HTERT RPE-1 (cell line): ENCODE measurements around the gene SRGN.

Experiments
- in situ Hi-C: fragments of 300-500 bp; cut with MboI; formaldehyde crosslinking; loops from 4 replicates; pipeline ENCODE4 v1.14.3; 2020; ENCODE audit warnings: low sequenced_read_pairs

SRGN gene

GRCh38 chr10:69089638-69090599, 2.0 kb downstream of the SRGN start:
- in situ Hi-C loops = no loop called here

DNA sequence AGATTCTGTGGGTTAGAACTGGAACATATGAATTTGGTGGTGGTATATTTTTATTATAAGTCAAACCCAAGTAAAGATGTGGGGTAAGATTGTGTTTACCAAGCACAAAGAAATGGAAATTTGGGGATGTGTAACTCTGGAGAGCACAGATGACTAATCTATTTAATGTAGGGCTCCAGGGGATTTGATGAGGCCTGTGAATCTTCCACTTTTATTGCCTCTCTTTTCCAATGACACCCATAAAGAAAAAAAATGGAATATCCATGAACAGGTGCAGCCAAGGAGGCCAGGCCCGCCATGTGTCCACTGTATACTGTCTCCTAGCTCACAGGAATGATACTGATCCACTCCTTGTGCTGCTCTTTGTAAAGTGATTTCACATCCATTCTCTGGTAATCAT, 2.8 kb downstream of the SRGN start:
- in situ Hi-C loops = no loop called here

GRCh38 chr10:69091143-69091651, 3.3 kb downstream of the SRGN start:
- in situ Hi-C loops = no loop called here

GRCh38 chr10:69092959-69093850, 5.3 kb downstream of the SRGN start:
- in situ Hi-C loops = no loop called here

DNA sequence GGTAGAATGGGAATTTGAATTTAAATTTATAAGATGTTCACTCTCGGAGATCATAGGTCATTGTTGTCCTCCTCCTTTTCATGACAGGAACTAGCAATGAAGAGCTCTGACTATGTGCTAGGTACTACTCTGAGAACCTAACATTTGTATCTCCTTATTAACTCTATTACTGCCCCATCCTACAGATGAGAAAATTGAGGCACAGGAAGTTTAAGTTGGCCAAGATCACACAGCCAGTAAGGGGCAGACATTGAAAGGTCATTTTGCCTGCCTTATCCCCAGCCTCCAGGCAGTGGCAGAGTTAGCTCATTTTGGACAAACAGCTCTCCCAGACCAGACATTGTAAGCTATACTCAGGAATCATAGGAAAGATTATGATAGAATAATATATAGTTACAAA, 6.0 kb downstream of the SRGN start:
- in situ Hi-C loops = no loop called here

DNA sequence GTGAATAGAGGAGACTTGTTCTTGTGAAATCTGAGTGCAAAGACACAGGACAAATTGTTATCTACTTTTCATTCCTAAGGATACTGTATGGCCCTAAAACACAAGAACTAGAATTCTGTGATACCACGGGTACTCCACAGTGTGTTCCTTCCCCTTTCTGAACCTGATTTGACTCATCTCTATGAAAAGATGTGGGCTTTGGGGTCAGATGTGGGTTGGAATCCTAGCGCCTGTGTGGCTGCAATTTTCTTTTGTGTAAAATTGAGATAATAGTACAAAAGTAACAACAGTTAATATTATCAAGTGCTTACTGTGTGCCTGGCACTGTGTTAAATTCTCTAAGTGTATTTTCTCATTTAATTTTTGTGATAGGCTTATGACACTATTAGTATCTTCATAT, 8.1 kb downstream of the SRGN start:
- in situ Hi-C loops = no loop called here

DNA sequence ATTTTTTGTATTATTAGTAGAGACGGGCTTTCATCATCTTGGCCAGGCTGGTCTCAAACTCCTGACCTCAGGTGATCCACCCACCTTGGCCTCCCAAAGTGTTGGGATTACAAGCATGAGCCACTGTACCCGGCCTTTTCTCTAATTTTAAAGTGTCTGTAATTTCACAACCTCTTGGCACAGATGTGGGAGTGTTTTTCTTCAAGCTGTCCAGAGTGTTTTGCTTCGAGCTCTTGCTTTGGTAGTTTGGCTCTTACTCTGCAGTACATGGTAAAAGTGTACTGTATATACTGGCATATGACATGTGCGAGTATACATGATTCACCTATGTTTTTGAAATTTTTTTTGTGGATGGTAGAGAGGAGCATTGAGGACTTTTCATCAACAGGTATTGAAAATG, 9.8 kb downstream of the SRGN start:
- in situ Hi-C loops = no loop called here

GRCh38 chr10:69100136-69100872, 12.4 kb downstream of the SRGN start:
- in situ Hi-C loops = no loop called here

DNA sequence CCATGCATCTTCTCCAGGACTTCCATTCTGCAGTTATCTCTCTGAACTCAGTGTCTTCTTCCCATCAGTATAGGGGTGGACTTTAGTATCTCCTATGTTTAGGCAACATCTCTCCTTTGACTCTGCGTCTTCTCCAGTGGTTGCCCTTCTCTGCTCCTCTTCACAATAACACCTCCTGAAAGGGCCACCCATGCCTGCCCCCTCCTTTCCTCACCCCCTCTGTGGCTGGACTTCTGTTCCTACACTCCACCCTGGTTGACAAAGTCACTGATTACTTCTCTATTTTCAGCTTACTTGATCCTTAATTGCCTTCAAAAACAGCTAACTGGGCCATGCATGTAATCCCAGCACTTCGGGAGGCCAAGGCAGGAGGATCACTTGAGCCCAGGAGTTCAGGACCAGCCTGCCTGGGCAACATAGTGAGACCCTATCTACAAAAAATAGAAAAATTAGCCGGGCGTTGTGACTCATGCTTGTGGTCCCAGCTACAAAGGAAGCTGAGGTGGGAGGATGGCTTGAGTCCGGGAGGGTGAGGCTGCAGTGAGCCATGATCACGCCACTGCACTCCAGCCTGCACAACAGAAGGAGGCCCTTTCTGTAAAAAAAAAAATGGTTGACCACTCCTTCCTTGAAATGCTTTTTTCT, 13.7 kb downstream of the SRGN start:
- in situ Hi-C loops = no loop called here

GRCh38 chr10:69102440-69102839, 14.5 kb downstream of the SRGN start:
- in situ Hi-C loops = no loop called here

DNA sequence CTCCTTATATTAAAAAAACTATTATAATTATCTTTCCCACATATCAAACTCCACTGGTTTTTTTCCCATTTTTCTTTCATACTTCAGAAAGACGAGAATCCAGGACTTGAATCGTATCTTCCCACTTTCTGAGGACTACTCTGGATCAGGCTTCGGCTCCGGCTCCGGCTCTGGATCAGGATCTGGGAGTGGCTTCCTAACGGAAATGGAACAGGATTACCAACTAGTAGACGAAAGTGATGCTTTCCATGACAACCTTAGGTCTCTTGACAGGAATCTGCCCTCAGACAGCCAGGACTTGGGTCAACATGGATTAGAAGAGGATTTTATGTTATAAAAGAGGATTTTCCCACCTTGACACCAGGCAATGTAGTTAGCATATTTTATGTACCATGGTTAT, 15.9 kb downstream of the SRGN start:
- in situ Hi-C loops = no loop called here

DNA sequence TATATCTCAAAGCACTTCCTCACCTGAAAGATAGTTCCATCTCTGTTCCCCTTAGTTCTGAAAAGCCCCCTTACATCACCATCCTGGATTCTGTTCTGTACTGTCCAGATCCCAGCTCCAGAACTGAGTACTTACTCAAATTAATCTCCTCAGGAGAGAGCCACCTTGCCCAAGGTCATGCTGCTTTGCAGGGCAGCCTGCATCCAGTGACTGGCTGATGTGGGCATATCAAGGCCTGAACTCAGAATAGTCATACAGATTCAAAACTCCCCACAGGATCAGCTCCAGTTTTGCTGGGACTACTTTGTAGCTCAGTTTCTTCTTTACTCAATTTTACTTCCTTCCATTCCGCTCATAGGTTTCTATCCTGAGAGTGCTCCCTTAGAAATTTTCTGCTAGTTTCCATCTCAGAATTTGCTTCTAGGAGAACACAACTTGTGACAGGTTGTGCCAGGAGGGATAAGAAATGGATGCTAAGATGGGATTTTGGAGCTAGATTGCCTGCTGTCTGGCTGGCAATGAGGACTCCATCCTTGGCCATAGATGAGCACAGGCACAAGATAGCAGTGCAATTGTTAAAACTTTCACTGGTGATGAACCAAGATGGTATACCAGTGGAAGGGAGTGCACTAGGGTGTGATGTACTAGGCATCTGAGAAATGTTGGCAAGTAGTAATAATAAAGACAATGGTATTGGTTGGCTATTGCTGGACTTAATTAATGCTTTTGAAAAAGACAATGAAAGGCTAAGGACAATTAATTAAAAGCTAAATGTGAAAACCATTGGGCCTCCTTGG, 17.3 kb downstream of the SRGN start:
- in situ Hi-C loops = no loop called here

- in situ Hi-C loops = no loop called here
Measured at GRCh38 chr10:69107176-69107490, 19.2 kb downstream of the SRGN start.

DNA sequence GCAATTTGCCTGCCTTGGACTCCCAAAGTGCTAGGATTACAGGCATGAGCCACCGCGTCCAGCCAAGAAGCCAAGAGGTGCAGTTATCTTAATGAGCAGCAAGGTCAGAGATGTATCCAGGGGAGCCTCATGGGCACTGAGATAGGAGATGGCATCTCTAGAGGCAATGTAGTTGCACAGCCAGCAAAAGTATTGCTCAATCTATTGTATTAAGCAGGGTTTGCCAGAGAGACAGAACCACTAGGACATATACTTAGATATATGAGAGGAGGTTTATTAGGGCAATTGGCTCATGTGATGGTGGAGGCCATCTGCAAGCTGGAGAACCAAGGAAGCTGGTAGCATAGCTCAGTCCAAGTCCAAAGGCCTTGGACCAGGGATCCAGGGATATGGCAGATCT, 19.8 kb downstream of the SRGN start:
- in situ Hi-C loops = no loop called here

DNA sequence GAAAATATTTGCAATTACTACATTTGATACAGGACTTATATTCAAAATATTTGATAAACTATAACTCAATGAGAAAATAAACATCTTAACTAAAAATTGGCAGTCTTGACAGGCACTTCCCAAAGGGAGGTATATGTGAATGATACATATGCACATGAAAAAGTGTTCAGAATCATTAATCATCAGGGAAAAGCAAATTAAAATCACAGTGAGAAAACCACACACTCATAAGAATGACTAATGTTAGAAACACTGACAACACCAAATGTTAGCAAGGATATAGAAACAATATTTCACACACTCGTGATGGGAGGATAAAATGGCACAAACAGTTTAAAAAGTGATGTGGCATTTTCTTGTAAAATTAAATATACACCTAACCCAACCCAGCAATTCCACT, 32.0 kb downstream of the SRGN start:
- in situ Hi-C loops = no loop called here

GRCh38 chr10:69123306-69123746, 35.4 kb downstream of the SRGN start:
- in situ Hi-C loops = no loop called here

DNA sequence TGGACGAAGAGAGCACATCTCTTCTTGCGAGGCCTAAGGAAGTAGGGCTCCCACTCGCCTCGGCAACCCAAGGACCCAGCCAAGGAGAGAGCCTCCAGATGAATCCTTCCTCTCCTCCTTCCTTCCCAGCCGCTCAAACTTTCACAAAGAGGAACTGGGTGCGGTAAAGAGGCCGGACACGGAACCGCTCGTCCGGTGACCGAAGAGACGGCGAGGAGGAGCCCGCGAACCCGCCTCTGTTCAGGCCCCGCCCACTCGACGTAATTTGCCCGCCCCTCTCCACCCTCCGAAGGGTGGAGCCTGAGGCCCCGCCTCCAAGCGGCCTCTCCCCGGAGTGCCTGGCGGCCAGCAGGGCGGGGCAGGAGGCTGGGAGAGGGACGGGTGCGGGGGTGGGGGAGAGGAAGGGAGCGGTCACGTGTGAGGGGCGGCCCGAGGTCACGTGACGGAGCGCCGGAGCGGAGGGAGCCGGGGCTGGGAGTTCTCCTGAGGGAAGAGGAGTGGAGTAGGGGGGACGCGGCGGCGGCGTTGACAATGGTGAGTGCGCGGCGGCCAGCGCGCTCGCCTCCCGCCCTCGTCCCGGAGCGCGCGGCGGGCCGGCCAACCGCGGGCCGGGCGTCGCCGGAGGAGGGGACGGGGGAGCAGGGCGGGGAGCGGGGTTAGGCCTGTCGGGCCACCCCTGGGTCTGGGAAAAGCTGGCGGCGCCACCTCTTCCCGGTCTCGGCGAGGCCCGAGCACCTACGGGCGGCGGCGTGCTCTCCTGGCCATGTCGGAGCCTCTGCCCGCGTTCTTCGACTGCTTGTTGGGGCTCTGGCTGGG, 36.1 kb downstream of the SRGN start, which contains the start of gene VPS26A:
Gene VPS26A, plus strand, starts transcription at position 432 of the 816 bp plus-strand sequence. Its CDS starts 100 bp downstream, at position 532.
- in situ Hi-C loops = no loop called here

DNA sequence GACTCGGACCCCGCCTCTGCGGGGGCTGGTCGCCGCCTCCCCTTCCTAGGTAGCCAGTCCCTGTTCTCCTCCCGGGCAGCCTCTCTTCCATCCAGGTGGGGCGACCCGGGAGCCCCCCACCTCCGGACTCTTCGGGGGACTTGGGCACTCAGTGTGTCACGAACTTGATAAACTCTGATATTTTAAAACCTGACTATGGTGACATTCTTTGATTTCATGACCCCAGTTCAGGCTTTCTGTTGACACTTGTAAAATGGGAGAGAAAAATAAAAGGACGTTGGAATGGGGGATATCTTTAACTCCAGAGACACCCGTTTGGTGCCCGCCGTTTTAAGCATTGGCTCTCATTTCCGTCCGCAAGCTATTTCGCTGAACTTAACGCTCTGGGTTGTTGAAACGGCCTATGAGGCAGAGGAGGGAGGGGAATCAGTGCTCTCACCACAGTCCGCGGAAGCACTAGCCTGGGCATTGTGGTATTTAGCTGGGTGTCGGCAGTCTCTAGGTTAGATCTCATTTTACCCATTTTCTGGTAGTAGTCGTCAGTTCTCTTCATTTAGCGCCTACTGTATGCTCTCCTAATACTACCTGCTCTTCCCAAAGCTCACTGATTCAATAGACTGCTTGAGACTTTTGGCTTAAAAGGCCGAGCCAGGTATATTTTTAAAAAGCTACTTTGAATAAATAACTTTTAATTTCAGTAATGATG, 36.8 kb downstream of the SRGN start:
- in situ Hi-C loops = no loop called here
